PC-3 (cell line): ENCODE measurements around the gene KIAA0930.

Source experiments
- CTCF ChIP-seq: fragments of 300-600 bp; sonication (generic); conservative IDR thresholded peaks from 2 replicates; pipeline ENCODE4 v1.5.1; 2017; ENCODE audit warnings: antibody characterized with exemption, low read depth, mild to moderate bottlenecking, low read length
- EZH2 ChIP-seq: fragments of 300-600 bp; sonication (generic); IDR thresholded peaks from one replicate; pipeline ENCODE4 v1.6.1; 2017; ENCODE audit warnings: antibody characterized with exemption, mild to moderate bottlenecking, low read length; ENCODE audit not compliant: unreplicated experiment
- EZH2phosphoT487 ChIP-seq: fragments of 300-600 bp; sonication (generic); IDR thresholded peaks from 2 replicates; pipeline ENCODE4 v1.6.1; 2018; ENCODE audit warnings: mild to moderate bottlenecking, antibody characterized with exemption, low read length, borderline replicate concordance

GRCh38 chr22:45169591-45170466, 70.9 kb downstream of the KIAA0930 start:
- TF ChIP-seq CTCF (no peak), EZH2phosphoT487 (no peak), EZH2 (no peak)
